GM19438 (cell line): ENCODE measurements around the gene NKIRAS2.

Experiments
- ATAC-seq: cut with Tn5 transposase; IDR thresholded peaks from one replicate; pipeline ENCODE4 v1.9.1; 2021; ENCODE audit warnings: low read depth; ENCODE audit not compliant: unreplicated experiment

The NKIRAS2 gene

GRCh38 chr17:42053731-42054500, 34.0 kb downstream of the NKIRAS2 start:
- ATAC-seq = no peak

- ATAC-seq = no peak
Measured at GRCh38 chr17:42055027-42055426, 35.1 kb downstream of the NKIRAS2 start.

GRCh38 chr17:42055496-42055895, 35.6 kb downstream of the NKIRAS2 start:
- no peak for ATAC-seq

- ATAC-seq = no peak
Measured at GRCh38 chr17:42056635-42057034, 36.7 kb downstream of the NKIRAS2 start.

- ATAC-seq = no peak
Measured at GRCh38 chr17:42058063-42058462, 38.2 kb downstream of the NKIRAS2 start.

- no peak for ATAC-seq
Measured at GRCh38 chr17:42059815-42060214, 39.9 kb downstream of the NKIRAS2 start.

GRCh38 chr17:42060231-42060630, 40.3 kb downstream of the NKIRAS2 start:
- no peak for ATAC-seq

- no peak for ATAC-seq
Measured at GRCh38 chr17:42061646-42062487, 42.0 kb downstream of the NKIRAS2 start.

- no peak for ATAC-seq
Measured at GRCh38 chr17:42062681-42063080, 42.8 kb downstream of the NKIRAS2 start.

- no peak for ATAC-seq
Measured at GRCh38 chr17:42065201-42065600, 45.3 kb downstream of the NKIRAS2 start.

- no peak for ATAC-seq
Measured at GRCh38 chr17:42067371-42068091, 47.6 kb downstream of the NKIRAS2 start.

- no peak for ATAC-seq
Measured at GRCh38 chr17:42068979-42069378, 49.1 kb downstream of the NKIRAS2 start.

GRCh38 chr17:42071810-42072209, 51.9 kb downstream of the NKIRAS2 start:
- no peak for ATAC-seq

GRCh38 chr17:42072323-42073187, 52.7 kb downstream of the NKIRAS2 start:
- ATAC-seq = no peak
